ENCODE data around the gene ACVR1C.

- TF ChIP-seq CTCF (IDR thresholded peaks at IDR 0.05; ENCODE audit: low read depth, low read length, poor library complexity, severe bottlenecking): no peak
- no peak for TF ChIP-seq EZH2phosphoT487 (IDR thresholded peaks at IDR 0.05; ENCODE audit: borderline replicate concordance, low read length)
These were observed 138.7 kb downstream of the ACVR1C start for GRCh38 chr2:157489983-157490382.

All from DOHH2 (cell line).